Activated CD8-positive, alpha-beta memory T cell treated with anti-CD3 and anti-CD28 coated beads, Interleukin-2, amount 50 U/mL, for 48 hours (primary cell): ENCODE measurements around the gene SPTBN5.

ENCODE experiments used
- DNase-seq: peaks from one replicate; pipeline ENCODE4 v3.0.0-alpha.2; 2020

The SPTBN5 gene

DNA sequence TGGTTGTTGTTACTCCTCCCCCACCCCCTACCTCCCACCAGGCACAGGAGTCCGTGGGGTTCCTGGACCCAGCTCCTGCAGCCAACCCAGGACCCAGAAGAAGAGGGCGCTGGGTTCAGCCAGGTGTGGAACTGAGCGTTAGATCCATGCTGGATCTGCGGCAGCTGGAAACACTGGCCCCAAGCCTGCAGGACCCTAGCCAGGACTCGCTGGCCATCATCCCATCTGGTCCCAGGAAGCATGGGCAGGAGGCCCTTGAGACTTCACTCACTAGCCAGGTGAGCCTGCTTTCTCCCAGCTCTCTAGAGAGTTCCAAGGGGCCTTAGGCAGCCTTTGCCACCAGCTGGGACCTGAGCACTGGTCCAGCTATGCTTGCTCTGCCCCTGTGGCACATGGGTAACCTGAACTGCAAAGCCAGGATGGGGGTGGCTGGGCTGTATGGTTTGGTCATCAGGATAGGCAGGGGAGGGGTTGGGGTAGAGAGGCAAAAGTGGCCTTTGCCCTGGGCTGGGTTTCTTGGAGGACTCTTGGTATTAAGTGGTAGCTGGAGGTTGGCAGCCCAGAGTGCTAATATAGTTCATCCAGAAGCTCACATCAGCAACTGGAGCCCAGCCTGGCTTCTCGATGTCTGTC is 72.9 kb downstream of the SPTBN5 start:
- no peak for DNase-seq

DNA sequence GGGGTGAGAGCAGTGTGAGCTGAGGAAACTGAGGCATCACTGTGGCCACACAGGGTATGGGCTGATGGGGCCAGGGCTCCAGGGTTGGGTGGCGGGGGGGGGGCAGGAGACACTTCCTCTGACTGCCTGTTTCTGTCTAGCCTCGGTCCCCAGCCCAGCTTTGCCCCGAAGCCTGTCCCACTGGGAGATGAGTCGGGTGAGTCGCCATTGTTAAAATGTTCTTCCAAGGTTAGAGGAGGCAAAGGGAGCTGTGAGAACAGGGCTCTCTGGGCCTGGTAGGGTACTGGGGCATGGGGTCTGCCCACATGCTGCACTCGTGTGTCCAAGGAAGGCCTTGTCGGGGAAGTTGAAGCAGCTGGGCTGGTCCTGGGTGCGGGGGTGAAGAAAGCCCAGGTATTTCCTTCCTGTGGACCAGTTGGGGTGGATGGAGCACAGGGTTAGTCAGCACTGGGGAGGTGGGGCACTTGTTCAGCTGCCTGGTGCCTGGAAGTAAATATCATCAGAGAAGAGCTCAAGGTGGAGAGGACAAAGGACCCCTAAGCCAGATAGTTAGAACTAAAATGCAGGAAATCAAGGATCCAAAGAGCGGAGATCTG is 74.3 kb downstream of the SPTBN5 start:
- DNase-seq = no peak

DNA sequence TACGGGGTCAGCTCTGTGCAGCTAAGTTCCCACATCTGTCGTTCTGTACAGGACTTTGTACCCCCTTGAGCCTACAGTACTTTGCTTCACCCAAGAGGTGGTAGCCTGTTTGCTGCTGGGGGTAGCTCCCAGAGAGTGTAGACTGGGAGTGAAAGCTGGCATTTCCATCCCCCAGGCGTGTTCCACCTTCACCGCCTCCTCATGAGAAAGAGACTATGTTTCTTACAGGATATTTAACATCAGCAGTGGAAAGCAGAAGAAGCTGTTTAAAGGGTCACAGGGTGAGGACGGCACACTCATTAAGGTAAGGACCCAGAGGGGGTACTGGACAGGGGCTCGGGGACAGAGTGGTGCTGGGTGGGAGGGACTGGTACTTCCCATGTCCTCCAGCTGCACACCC is 76.1 kb downstream of the SPTBN5 start:
- no peak for DNase-seq

DNA sequence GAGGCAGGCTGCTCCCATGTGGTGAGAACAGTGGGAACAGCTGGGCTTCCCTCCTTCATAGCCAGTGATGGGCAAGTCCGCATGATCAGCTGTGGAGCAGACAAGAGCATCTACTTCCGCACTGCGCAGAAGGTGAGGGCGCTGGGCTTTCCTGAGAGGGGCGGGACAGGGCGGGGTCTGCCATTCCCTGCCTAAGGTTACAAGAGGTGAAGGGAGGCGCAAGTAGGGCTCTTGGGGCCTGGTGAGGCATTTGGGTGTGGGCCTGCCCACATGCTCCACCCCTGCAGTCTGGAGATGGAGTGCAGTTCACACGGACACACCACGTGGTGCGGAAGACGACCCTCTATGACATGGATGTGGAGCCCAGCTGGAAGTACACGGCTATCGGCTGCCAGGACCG is 76.5 kb downstream of the SPTBN5 start:
- DNase-seq = no peak

DNA sequence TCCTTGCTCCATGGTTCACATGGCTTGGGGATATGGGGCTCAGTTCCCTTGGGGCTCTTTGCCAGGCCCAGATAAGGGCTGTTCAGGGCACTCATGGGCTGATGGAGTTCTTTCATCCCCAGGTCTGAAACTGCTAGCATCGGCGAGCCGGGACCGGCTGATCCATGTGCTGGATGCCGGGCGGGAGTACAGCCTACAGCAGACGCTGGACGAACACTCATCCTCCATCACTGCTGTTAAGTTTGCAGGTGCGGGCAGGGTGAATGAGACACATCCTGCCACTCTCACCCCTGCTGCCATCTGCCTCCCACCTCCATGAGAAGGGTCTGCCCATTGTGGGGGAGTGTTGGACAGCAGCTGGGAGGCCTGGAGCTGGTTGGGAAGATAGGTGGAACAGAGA is 77.1 kb downstream of the SPTBN5 start:
- no peak for DNase-seq

DNA sequence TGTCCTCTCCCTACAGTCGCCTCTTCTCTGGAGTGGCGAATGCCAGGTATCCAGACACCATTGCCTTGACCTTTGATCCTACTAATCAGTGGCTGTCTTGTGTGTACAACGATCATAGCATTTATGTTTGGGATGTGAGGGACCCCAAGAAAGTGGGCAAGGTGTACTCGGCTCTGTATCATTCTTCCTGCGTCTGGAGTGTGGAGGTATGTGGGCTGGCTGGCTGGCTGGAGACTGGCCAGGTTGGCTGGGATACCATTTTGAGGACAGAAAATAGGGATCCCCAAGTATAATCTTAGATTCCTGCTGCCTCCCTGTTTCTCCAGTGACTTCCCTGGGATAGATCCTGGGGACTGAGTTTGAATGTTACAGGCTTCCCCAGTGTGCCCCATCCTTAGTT is 79.3 kb downstream of the SPTBN5 start:
- DNase-seq = no peak

DNA sequence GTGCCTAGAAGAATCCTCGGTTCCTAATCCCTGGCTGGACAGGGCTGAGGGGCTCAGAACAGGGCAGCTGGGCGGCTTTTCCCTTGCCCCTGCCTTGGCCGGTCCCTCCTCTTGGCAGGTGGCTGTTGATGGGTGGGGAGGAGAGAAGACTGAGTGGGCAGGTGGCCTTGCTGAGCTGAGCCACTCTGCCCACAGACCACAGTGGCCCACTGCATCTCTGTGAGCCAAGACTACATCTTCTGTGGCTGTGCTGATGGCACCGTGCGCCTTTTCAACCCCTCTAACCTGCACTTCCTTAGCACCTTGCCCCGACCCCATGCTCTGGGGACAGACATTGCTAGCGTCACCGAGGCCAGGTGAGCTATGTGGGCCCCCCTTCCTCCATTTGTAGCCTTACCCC is 80.4 kb downstream of the SPTBN5 start:
- DNase-seq = no peak

DNA sequence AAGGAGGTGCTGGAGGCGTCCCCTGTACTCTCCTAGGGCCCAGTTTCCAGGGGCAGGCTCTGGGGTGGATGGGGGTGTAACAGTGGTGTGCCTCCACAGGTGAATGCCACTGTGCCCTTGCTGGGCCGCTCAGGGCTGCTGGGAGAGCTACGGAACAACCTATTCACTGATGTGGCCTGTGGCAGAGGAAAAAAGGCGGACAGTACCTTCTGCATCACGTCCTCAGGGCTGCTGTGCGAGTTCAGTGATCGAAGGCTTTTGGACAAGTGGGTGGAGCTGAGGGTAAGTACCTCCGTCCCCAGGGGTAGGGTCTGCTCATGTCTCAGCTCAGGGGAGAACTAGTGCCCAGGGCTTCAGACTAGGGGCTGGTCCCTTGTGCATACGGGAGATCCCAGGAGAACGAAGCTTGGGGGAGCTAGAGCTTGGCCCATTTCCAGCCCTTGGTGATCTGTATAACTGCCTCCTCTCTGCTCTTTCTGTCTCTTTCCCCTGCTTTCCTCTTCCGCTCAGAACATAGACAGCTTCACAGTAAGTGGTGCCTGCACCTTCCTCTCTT is 81.0 kb downstream of the SPTBN5 start:
- no peak for DNase-seq

DNA sequence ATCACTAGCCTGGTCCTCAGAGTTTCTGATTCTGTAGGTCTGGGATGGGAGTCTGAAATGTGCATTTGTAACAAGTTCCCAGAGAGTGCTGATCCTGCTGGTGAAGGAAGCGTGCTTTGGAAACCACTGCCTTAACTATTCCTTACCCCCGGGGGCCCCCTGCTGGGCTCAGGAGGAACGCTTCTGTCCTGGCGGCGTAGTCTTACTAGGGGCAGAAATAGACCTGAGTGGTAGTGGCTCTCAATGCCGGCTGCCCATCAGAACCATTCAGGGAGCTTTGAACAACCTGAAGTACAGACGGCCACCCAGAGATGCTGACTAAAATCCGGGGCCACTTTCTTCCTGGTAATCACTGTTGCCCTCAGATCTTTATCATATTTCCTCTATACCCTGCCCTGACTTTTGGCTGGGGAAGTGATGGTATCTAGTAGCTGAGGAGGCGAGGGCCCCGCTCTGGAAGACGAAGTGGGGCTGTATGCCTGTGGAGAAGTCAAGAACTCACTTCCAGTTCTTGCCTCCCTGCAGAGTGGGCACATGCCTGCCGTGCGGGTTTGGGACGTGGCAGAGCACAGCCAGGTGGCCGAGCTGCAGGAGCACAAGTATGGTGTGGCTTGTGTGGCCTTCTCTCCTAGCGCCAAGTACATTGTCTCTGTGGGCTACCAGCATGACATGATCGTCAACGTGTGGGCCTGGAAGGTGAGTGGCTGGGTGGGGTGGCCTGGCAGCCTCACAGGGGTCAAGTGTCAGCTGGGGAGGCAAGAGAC is 82.2 kb downstream of the SPTBN5 start:
- peak; percentile 86 for DNase-seq

DNA sequence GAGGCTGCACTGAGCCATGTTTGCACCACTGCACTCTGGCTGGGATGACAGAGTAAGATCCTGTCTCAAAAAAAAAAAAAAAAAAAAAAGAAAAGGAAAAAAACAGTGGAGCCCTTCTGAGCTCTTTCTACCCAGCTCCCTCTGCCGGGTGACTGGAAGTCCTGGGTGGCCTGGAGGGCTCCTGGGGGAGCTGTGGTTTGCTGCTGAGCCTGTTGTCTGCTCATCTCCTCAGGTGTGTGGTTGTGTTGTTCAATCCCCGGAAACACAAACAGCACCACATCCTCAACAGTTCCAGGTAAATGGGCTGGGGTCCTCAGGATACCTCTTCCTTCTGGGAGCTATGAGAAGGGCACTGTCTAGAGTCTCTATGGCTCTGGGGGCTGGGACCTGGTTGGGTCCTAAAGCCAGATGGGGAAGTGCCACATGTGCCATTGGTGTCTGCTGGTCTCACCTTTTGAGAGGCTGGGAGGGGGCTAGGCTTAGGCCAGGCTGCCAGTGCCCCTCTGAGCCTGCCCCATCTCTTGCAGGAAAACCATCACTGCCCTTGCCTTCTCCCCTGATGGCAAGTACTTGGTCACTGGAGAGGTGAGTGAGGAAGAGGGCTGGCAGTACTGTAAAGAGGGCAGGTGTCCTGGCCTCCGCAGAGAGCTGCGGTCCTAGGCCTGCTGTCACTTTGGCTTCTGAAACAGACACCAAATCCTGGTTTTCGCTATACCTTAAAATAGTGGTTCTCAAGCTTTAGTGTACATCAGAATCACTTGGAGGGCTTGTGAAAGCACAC is 83.0 kb downstream of the SPTBN5 start:
- no peak for DNase-seq

DNA sequence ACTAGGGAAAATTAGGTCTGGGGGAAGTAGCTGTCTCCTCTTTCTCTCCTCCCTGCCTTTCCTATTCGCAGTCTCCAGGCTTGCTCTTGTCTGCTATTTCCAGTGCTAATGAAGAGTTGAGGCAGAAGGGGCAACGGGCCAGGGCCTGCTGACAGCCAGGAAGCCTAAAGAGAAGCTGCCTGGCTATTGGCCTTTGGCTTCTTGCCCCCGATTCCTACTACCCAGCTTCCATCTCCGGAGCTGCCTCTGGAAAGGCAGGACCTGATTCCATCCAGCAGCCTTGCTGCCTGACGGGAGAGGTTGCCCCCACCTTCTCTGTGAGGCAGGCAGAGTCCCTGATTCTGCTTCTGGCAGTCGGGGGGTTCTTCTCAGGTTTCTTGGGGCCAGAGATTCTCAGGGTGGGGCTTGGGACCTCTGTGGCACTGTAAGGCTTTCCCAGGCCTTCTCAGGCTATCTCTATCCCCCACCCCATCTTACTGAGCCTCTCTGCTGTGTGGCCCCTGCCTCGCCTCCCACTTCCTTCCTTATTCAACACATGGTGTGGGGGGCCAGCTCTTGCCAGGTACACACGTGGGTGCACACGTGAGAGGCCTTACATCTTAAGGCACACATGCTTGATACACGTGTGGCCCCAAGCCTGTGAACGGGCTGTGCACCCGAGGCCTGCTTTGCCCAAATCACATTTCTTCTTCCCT is 84.2 kb downstream of the SPTBN5 start:
- no peak for DNase-seq

DNA sequence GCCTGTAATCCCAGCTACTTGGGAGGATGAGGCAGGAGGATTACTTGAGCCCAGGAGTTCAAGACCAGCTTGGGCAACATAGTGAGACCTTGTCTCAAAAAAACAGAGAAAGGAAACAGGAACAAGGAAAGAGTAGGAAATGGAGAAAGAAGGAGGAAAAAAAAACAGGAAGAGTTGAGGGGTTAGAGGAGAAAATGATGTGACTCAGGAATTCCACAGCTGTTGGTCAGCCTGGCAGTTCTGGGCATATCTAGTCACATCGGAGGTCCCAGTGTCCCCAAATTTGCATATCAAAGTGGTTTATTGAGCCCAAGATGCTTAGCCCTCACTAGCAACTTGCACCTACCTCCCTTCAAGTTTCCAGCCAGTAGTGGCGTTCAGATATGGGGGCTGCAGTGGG is 84.7 kb downstream of the SPTBN5 start:
- no peak for DNase-seq

DNA sequence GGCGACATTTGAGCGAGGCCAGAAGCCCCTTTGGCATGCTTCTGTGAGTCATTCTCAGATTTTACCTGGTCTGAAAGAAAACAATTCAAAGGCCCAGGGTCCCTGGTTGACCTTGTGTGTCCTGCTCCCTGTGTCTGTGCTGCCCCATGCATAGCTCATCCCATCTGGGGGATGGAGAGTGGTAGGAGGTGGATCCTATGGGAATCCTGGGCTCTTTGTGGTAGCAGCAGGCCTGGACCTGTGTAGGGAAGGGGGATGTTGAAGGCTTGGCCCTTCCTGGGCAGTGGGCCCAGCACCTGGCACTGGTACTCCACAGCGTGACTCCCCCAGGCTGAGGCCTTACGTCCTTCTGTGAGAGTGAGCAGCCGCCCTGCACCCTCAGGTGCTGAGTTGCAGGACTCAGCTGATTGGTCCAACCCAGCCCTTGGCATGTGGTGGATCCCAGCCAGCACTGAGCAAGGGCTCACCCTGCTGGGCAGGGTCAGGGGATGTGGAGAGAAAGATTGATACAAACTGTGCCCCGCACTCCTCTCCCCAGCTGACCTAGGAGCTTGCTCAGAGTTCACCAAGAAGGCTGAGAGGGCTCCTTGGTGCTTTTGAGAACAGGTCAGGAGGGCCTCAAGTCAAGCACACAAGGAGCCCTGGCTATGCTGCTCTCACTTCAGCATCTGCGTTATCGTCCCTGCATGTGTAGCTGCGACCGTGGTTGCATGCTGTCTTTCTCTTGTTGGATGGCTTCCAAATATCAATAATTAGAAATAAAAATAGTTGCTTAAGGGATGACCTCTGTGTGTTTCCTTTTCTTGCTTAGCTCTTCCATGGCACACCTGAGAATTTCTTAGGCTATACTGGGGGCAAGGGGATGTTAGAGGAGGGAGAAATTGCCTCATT is 87.3 kb downstream of the SPTBN5 start:
- no peak for DNase-seq

DNA sequence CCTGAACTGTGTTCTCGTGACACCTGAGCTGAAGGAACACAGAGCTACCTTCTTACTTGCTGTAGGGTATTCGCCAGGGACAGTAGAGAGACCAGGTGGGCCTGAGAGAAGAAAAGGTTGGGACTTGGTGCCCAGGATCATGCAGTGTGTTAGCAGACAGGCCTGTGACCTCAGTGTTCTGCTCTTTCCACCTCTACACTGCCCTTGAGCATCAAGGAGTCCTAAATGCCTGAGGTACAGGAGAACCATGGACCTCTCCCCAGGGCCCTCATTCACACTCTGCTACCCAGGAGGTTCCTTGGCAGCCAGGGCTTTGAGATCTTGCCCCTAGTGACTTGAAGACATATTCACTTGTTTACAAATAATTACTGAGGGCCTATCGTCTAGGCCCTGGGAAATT is 88.1 kb downstream of the SPTBN5 start:
- DNase-seq = no peak

DNA sequence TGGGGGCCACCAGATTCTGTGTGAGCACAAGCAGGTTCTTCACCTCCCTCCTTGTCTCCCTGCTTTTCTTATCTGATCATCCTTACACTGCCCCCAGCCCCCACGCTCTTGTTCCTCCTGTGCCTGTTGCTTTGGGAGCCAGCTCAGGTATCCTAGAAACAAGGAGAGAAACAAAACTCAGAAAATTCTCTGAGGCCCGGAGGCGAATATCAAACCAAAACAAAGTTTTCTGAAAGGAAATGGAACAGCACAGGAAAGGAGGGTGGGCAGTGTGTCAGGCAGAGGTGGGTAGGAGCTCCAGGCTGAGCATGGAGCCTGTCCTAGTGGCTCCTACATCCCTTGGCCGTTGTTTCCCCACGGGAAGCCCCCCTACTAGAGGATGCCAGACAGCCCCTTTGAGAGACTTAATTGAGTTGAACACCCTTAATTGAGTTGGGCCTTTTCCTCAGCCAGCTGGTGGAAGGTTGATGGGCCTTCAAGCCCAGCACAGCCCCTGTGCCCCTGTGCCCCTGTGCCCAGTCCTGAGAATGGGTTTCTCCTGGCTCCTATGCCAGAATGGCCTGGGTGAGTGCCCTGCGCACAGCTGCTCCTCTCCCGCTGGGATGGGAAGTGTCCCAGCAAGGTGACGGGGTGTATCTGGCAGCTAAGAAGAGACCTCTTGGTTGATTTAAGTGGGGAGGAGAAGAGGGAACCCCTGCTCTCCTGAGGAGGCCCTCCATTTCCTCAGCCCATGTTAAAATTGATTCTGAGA is 88.8 kb downstream of the SPTBN5 start:
- DNase-seq = no peak

DNA sequence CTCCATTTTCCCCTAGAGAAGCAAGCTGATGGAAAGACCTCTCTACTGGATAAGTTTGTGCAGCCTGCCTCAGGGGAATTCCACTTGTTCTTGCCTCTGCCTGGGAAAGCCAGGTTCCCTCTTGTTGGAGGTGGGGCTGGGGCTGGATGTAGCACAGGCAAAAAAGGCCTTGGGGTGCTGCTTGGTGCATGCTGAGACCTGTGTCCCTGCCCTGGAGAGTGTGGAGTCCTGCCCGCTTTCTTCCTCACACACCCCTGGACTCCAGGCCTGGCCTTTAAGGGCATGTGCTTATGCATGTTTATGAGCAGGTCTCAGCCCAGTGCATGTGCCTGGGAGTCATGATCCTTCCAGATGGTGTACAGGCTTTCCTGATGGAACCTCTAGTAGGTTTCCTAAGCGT is 89.5 kb downstream of the SPTBN5 start:
- no peak for DNase-seq

DNA sequence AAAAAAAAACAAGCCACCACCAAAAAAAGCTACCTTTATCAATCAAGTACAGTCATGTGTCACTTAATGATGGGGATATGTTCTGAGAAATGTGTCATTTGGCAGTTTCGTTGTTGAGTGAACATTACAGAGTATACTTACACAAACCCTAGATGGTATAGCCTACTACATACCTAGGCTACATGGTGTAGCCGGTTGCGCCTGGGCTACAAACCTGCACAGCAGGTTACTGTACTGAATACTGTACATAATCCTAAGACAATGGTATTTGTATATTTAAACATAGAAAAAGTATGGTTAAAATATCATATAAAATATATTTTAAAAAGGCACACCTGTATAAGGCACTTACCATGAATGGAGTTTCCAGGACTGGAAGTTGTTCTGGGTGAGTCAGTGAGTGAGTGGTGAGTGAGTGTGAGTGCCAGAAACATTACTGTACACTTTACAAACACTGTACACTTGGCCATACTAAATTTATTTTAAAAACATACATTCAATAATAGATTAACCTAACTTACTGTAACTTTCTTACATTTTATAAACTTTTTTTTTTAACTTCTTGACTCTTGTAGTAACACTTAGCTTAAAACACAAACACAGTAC is 91.9 kb downstream of the SPTBN5 start:
- DNase-seq = no peak

DNA sequence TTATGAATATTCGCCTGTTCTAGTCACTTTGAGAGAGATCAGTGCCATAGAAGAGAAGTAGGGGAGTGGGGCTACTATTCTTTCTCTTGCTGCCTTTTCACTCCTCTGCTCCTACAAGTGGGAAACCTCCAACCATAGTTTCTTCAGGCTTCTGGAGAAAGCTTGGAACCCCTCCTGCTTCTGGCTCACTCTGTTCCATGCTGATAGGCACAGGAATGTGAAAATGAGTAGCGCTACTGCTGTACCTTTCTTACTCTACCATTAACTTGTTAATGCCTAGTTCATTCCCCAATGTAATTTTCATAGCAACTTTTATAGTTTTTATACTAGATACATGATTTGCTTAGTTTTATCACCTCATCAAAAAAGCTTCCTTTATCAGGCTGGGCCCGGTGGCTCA is 92.7 kb downstream of the SPTBN5 start:
- DNase-seq = no peak

DNA sequence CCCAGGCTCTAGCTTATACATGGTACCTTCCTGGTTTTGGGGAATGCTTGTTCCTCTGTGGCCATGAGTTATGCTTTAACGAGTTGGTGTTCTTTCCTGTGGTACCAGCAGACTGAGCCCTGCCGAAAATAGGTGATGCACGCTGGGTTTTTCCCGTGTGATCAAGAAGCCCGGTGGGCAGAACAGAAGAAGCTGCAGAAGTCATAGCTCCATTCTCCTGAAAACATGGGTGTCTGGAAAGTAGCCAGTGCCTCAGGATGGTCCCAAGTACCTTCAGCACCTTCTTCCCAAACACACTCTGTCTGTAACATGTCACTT is 94.4 kb downstream of the SPTBN5 start:
- DNase-seq = no peak

DNA sequence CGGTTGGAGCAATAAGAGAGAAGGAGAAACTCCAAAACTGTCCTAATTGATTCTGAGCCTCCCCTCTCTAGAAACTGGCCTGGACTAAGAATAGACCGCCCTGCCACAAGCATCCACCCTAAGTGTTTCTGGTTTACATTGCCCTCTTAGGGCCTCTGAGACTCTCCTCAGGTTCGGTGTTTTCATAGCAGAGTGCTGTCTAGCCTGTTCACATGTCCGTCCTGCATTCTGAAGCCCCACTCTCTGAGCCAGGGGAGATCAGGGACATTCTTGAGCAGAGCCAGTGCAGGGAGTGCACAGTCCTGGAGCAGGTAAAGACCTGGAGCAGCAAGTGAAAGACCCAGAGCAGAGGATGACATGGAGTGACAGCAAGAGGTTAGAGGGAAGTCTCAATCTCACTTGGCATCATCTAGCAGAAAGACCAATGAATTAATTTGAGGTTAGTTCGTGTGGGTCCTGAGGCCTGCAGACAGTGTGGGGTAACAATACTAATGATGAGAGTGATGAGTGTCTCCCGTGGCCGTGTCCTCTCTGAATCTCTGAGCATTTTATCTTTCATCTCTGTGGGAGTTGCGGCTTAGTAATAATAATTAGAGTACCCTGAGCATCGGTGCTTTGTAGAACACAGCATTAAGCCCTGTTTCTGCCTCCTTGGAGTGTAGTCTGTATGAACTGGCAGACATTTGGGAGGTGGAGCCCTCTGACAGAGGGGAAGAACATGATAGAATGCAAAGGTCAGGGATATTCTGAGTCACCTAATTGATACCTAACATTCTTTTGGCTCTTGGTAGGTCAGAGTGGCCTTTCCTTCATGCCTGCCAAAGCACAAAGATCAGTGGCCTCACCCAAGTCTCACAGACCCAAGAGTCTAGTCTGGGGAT is 95.0 kb downstream of the SPTBN5 start:
- DNase-seq = no peak
